Sigmoid colon (tissue), 7 donors: ENCODE data around the gene DHRS9. TPM values are rescaled to one million over a fixed set of nuclear protein-coding genes. Genes with fewer than 3 reads are reported as not detected.

Experiments used
- DNase-seq: peaks from one replicate; pipeline ENCODE4 v3.0.0-alpha.2; 2019
- H3K27ac ChIP-seq, 4 donors: fragments of 200-600 bp; sonication (generic); one replicate each; pipeline ENCODE4 v1.5.1; 2016 to 2019; ENCODE audit warnings: mild to moderate bottlenecking in 1 of 4
- H3K27me3 ChIP-seq, 3 donors: fragments of 200-600 bp; sonication (generic); one replicate each; pipeline ENCODE4 v1.5.1; 2019; ENCODE audit warnings: mild to moderate bottlenecking in 1 of 3
- H3K36me3 ChIP-seq, 4 donors: fragments of 200-600 bp; sonication (generic); one replicate each; pipeline ENCODE4 v1.5.1; 2016 to 2019
- H3K4me1 ChIP-seq, 4 donors: fragments of 200-600 bp; sonication (generic); one replicate each; pipeline ENCODE4 v1.5.1; 2017 to 2019
- H3K4me3 ChIP-seq, 4 donors: fragments of 200-600 bp; sonication (generic); one replicate each; pipeline ENCODE4 v1.5.1; 2017 to 2019; ENCODE audit warnings: mild to moderate bottlenecking in 2 of 4, moderate library complexity in 1 of 4
- H3K9me3 ChIP-seq, 4 donors: fragments of 200-600 bp in 3 of 4; sonication (generic) in 3 of 4; one replicate each; pipeline versions ENCODE4 v1.5.1 to v1.6.1; 2013 to 2019
- EP300 ChIP-seq, 4 donors: sonication (generic); formaldehyde crosslinking; IDR thresholded peaks; one replicate each; pipeline ENCODE4 v1.6.1; 2017; ENCODE audit warnings: antibody characterized with exemption in 4 of 4
- POLR2A ChIP-seq, 2 donors: fragments of 450-650 bp; IDR thresholded peaks; one replicate each; pipeline ENCODE4 v1.6.1; 2016; ENCODE audit warnings: antibody characterized with exemption in 2 of 2, mild to moderate bottlenecking in 2 of 2, moderate library complexity in 2 of 2
- POLR2AphosphoS5 ChIP-seq, 4 donors: sonication (generic); formaldehyde crosslinking; IDR thresholded peaks; one replicate each; pipeline ENCODE4 v1.6.1; 2017; ENCODE audit warnings: antibody characterized with exemption in 4 of 4
- WGBS, 2 donors: extraction: QIAGEN DNeasy Blood & Tissue Kit; methylation state at CpG; one replicate each; pipeline ENCODE4 v1.1.7; 2013; 5-methylcytosine and 5-hydroxymethylcytosine counted together
- intact Hi-C: fragments of 100-400 bp; cut with DNase I; formaldehyde crosslinking; loops from one replicate; pipeline ENCODE4 v1.15.1; 2023
- polyA plus RNA-seq, 3 donors: library from polyadenylated mRNA; stranded (reverse); fragments of 200-250 nt; gene quantifications; one replicate each; pipeline ENCODE4 v1.2.3, GENCODE V29; 2013
- total RNA-seq, 4 donors: library from RNA; depleted of rRNA; stranded (reverse); fragments of >200 nt; gene quantifications; one replicate each; pipeline ENCODE4 v1.1.0, GENCODE V29; 2016
- TF ChIP-seq, protein P1 (sequence below), 4 experiments: fragments of 450-650 bp in 3 of 4; fragments of 200-600 bp in 1 of 4; IDR thresholded peaks; one replicate each; pipeline ENCODE4 v1.5.1; 2016 to 2019; ENCODE audit warnings: antibody characterized with exemption in 4 of 4, mild to moderate bottlenecking in 3 of 4, moderate library complexity in 2 of 4
- donor health status: healthy with polysubstance abuse.
- donor health status: Bipolar disorder and iron deficiency.
- donor health status: healthy.

Gene DHRS9
- total and polyA plus RNA-seq, 7 donors = 0.36 to 150 (median 1.3) TPM

DNA sequence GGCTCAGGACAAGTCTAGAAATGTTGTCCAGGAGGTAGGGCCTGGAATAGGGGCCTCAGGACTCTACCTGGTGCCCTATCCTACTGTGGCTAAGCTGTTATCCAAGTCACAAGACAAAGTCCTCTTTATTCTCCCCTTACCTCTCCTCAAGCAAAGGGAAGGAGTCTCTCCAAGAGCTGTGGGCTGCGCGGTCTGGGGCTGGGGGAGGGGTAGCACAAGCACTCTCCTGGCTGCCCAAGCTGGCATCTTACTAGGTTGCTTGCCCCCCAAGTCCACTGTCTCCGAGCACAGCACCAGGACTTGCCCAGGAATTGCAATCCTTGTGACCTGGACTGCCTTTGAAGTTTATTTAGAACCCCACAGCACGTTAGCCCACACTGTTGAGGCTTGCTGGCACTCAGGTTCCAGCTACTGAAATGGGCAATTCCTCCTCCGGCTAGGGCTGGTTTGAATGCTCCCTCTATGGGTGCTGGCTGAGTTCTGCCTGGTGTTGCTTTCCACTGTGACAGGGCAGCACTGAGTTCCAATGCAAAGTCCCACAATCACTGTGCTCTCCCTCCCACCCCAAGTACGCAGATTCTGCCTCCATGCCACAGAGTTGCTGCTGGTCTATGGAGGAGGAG, 18.5 kb downstream of the DHRS9 start:
- WGBS, 2 donors = 91 to 94% methylated on average over 6 of the region's 6 CpGs
- TF ChIP-seq, protein P1, sequence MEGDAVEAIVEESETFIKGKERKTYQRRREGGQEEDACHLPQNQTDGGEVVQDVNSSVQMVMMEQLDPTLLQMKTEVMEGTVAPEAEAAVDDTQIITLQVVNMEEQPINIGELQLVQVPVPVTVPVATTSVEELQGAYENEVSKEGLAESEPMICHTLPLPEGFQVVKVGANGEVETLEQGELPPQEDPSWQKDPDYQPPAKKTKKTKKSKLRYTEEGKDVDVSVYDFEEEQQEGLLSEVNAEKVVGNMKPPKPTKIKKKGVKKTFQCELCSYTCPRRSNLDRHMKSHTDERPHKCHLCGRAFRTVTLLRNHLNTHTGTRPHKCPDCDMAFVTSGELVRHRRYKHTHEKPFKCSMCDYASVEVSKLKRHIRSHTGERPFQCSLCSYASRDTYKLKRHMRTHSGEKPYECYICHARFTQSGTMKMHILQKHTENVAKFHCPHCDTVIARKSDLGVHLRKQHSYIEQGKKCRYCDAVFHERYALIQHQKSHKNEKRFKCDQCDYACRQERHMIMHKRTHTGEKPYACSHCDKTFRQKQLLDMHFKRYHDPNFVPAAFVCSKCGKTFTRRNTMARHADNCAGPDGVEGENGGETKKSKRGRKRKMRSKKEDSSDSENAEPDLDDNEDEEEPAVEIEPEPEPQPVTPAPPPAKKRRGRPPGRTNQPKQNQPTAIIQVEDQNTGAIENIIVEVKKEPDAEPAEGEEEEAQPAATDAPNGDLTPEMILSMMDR (IDR thresholded peaks at IDR 0.05) = no peak
- no peak for TF ChIP-seq POLR2A (IDR thresholded peaks at IDR 0.05)
- no peak for TF ChIP-seq POLR2AphosphoS5 (IDR thresholded peaks at IDR 0.05)
- no peak for TF ChIP-seq EP300 (IDR thresholded peaks at IDR 0.05)
- peaks cover 0 to 16% (median 4%) of the 10 kb centered on the region in 4 donors for H3K4me1 ChIP-seq

DNA sequence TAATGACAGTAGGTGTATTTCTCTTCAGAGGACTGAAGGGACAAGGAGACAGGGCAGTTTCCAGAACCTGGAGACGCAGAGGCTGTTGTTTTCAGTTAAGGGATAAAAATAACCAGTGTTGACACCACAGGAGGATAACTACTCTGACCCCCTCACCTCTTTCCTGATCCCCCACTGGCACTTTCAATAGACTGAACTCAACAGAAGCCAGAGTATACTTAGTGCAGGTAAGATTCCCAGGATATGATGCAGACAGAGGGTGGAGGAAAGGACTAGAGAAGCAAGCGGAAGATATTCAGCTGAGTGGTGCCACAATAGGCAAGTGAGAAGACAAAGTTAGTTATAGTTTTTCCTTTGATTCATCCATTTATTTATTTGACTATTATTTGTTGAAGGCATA, 19.8 kb downstream of the DHRS9 start:
- intact Hi-C loops = no loop called here
- WGBS, 2 donors = 91 to 92% methylated on average over 2 of the region's 2 CpGs
- no peak overlapping the region for H3K4me3 ChIP-seq
- H3K4me1 ChIP-seq = peaks cover 0 to 19% (median 4%) of the 10 kb centered on the region in 4 donors
- peaks cover 0 to 4% (median 0%) of the 10 kb centered on the region in 4 donors for H3K9me3 ChIP-seq
- no peaks in the 10 kb centered on the region for H3K27me3 ChIP-seq
- TF ChIP-seq, protein P1 (IDR thresholded peaks at IDR 0.05) = no peak
- TF ChIP-seq POLR2AphosphoS5 (IDR thresholded peaks at IDR 0.05) (no peak), EP300 (IDR thresholded peaks at IDR 0.05) (no peak), POLR2A (IDR thresholded peaks at IDR 0.05) (no peak)
- H3K36me3 ChIP-seq = no peaks in the 10 kb centered on the region
- H3K27ac ChIP-seq = no peak overlapping the region
- DNase-seq = no peak

More for the DNA sequence above, 18.5 kb downstream of the DHRS9 start:
- Histone ChIP-seq H3K27ac (no peak overlapping the region), H3K27me3 (no peaks in the 10 kb centered on the region), H3K36me3 (no peaks in the 10 kb centered on the region), H3K9me3 (peaks cover 0 to 4% (median 0%) of the 10 kb centered on the region in 4 donors), H3K4me3 (no peak overlapping the region)
- intact Hi-C loops = no loop called here
- DNase-seq = no peak

DNA sequence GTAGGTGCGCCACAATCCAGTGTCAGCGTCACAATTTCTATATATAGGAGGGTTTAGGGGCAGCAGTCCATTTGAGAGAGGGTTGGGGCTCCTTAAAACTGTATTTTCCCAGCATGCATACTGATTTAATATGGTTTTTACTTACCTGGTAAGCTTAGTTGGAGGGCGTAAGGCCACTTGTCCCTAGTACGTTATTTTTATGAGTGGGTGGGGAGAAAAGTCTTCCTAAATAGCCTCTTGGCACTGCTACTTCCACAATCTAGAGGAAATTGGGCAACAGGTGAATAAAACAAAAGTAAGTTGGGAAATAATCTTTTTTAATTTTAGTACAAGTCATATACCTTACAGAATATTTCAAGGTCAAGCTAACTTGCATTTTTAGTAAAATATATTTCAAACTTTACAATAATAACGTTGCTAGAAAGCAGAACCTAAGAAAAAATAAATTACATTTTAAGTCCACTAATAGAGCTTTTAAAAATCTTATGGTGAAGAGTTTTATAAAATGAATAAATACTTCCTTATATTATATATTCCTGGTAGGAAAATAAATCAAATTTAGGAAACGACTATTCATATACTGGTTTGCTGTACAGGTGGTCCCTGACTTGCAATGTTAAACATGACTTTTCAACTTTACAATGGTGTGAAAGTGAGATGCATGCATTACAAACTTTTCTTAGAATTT, 20.9 kb downstream of the DHRS9 start:
- peaks cover 0 to 22% (median 5%) of the 10 kb centered on the region in 4 donors for H3K4me1 ChIP-seq
- no peak overlapping the region for H3K4me3 ChIP-seq
- intact Hi-C loops = no loop called here
- 48 to 72% methylated on average over 6 of the region's 6 CpGs for WGBS, 2 donors
- H3K36me3 ChIP-seq = no peaks in the 10 kb centered on the region
- peaks cover 0 to 2% (median 0%) of the 10 kb centered on the region in 4 donors for H3K9me3 ChIP-seq
- H3K27ac ChIP-seq = no peak overlapping the region
- TF ChIP-seq EP300 (IDR thresholded peaks at IDR 0.05) (no peak), POLR2AphosphoS5 (IDR thresholded peaks at IDR 0.05) (no peak), POLR2A (IDR thresholded peaks at IDR 0.05) (no peak)
- TF ChIP-seq, protein P1 (IDR thresholded peaks at IDR 0.05) = no peak
- H3K27me3 ChIP-seq = no peaks in the 10 kb centered on the region
- no peak for DNase-seq

DNA sequence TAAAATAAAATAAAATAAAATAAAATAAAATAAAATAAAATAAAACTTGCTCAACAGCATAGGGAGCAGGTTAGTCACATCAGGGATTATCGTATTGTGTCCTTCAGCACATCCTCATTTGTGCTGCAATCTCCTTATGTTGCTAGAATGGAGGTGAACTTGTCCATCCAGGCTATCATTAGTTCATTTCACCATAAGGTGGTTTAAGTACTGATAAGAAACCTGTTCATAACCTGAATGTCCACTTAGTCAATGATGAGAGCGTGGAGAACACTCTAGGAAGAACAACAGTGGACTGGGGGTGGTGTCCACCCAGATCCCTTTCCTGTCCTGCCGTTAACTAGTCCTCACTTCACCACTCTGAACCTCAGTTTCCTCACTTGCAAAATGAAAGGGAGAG, 21.9 kb downstream of the DHRS9 start:
- H3K4me1 ChIP-seq = peaks cover 0 to 32% (median 9%) of the 10 kb centered on the region in 4 donors
- no peak overlapping the region for H3K27ac ChIP-seq
- H3K36me3 ChIP-seq = no peaks in the 10 kb centered on the region
- H3K9me3 ChIP-seq = no peaks in the 10 kb centered on the region
- DNase-seq = no peak
- no peak overlapping the region for H3K4me3 ChIP-seq
- no peaks in the 10 kb centered on the region for H3K27me3 ChIP-seq
- intact Hi-C loops = no loop called here
- no peak for TF ChIP-seq POLR2A (IDR thresholded peaks at IDR 0.05)
- TF ChIP-seq, protein P1 (IDR thresholded peaks at IDR 0.05) = no peak
- no peak for TF ChIP-seq POLR2AphosphoS5 (IDR thresholded peaks at IDR 0.05)
- no peak for TF ChIP-seq EP300 (IDR thresholded peaks at IDR 0.05)
- WGBS, 2 donors = 87 to 95% methylated on average over 3 of the region's 3 CpGs
